Upper lobe of right lung (tissue), 1 donor: Measurements from ENCODE around the gene PCSK1. TPM values are rescaled to one million over a fixed set of nuclear protein-coding genes. Genes with fewer than 3 reads are reported as not detected.

Experiments
- ATAC-seq: fragments of 200-7000 bp; cut with Tn5 transposase; one replicate; pipeline ENCODE4 v1.9.1; 2020; ENCODE audit warnings: mild to moderate bottlenecking, moderate library complexity
- DNase-seq: peaks from one replicate; pipeline ENCODE4 v3.0.0-alpha.2; 2020
- H3K27ac ChIP-seq: fragments of 200-600 bp; one replicate; pipeline ENCODE4 v1.8.0; 2022
- H3K27me3 ChIP-seq: fragments of 200-600 bp; one replicate; pipeline ENCODE4 v1.8.0; 2022; ENCODE audit warnings: mild to moderate bottlenecking
- H3K36me3 ChIP-seq: fragments of 200-600 bp; one replicate; pipeline ENCODE4 v1.8.0; 2022
- H3K4me1 ChIP-seq: fragments of 200-600 bp; one replicate; pipeline ENCODE4 v1.8.0; 2022
- H3K4me3 ChIP-seq: fragments of 200-600 bp; one replicate; pipeline ENCODE4 v1.8.0; 2022; ENCODE audit warnings: mild to moderate bottlenecking
- H3K9me3 ChIP-seq: fragments of 200-600 bp; one replicate; pipeline ENCODE4 v1.8.0; 2022
- CTCF ChIP-seq: fragments of 200-600 bp; IDR thresholded peaks from one replicate; pipeline ENCODE4 v1.8.0; 2022; ENCODE audit warnings: antibody characterized with exemption
- intact Hi-C: fragments of 100-400 bp; cut with DNase I; formaldehyde crosslinking; loops from one replicate; pipeline ENCODE4 v1.11.0; 2022
- long read RNA-seq: library from polyadenylated mRNA; unstranded; transcript quantifications from one replicate; pipeline ENCODE4 v2.0.0, GENCODE V29; 2021
- total RNA-seq: library from RNA; stranded (reverse); fragmentation: NEBNext Ultra II Directional; extraction: Animal tissue kit (Norgen Biotek cat#: 25700); gene quantifications from one replicate; pipeline ENCODE4 v1.2.1, GENCODE V29; 2021
- donor health status: DM: no; HTN: yes; CAD: no; lungs with severe emphysema.

PCSK1 gene
- not detected for total RNA-seq
- long read RNA-seq: 0 reads

DNA sequence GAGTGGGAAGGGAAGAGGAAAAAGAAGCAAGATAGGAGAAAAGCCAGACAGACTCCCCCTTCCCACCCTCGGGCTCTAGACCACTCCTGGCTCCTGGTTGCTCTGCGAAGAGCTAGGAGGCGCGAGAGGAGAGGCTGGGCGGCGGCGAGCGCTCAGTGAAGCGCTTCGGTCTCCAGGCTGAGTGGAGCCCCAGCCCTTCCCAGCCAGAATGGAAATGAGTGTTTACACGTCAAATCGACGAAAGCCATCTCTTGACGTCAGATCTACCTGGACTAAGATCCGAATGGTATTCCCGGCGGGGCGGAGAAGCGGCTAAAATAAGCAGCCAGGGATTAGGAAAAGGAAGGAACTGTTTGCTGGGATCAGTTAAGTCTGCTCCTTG, at the start of gene PCSK1:
TSS of gene PCSK1 (minus strand) at position 183 of the 382 bp plus-strand sequence. CDS start 206 bp downstream, outside the sequence.
- no peaks in the 10 kb centered on the region for H3K9me3 ChIP-seq
- H3K4me1 ChIP-seq: peaks cover 14% of the 10 kb centered on the region
- intact Hi-C loops: no loop called here
- H3K27ac ChIP-seq: no peak within 1 kb of the TSS
- no peaks in the 10 kb centered on the region for H3K36me3 ChIP-seq
- peaks cover 57% of the 10 kb centered on the region for H3K27me3 ChIP-seq
- no peak for DNase-seq
- ATAC-seq: peak; percentile 13
- H3K4me3 ChIP-seq: no peak within 1 kb of the TSS
- no peak for TF ChIP-seq CTCF

- DNase-seq (no peak), ATAC-seq (no peak)
- H3K4me1 ChIP-seq: no peaks in the 10 kb centered on the region
- no peaks in the 10 kb centered on the region for H3K27me3 ChIP-seq
- H3K27ac ChIP-seq: no peak overlapping the region
- H3K9me3 ChIP-seq: no peaks in the 10 kb centered on the region
- intact Hi-C loops: no loop called here
- no peaks in the 10 kb centered on the region for H3K36me3 ChIP-seq
- TF ChIP-seq CTCF: no peak
- no peak overlapping the region for H3K4me3 ChIP-seq
Observed at GRCh38 chr5:96481867-96482266, 48.8 kb upstream of the PCSK1 start.

DNA sequence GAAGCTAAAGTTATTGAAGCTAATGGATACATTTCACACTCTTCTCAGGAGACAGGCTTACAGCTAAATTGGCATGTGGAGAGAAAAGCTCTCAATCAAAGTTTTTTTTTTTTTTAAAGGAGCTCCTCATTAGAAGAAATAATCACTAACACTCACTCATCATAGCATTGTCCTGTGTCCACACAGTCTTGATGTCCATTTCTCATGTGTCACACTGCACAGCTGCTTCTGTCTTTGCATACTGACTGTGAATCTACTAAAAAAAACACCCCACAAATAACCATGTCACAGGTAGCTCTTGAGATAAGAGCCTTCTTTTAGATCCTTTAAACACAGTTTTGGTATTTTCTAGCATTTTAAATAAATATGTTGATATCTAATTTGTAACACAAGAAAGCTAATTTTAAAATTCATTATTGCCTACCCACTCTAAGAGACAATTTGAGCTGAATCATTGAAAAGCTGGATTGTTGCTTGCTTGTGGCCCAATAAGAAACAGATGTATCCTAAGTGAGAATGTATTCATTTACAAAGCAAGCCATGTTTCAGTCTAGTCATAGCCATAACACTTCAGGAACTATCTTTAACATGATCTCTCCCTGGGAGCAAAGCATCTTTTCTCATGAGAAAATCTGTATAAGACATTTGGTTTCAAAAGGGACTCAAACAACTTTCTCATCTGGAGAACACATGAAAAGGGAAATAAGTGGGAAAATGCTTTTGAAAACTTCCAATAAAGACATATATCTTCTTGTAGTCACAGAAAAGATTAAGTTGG, 48.1 kb upstream of the PCSK1 start:
- ATAC-seq (no peak), DNase-seq (no peak)
- Histone ChIP-seq H3K36me3 (no peaks in the 10 kb centered on the region), H3K4me1 (no peaks in the 10 kb centered on the region), H3K27ac (no peak overlapping the region), H3K9me3 (no peaks in the 10 kb centered on the region), H3K27me3 (no peaks in the 10 kb centered on the region), H3K4me3 (no peak overlapping the region)
- no peak for TF ChIP-seq CTCF
- intact Hi-C loops: no loop called here

GRCh38 chr5:96478983-96479382, 45.9 kb upstream of the PCSK1 start:
- Histone ChIP-seq H3K4me3 (no peak overlapping the region), H3K9me3 (no peaks in the 10 kb centered on the region), H3K36me3 (no peaks in the 10 kb centered on the region), H3K27me3 (no peaks in the 10 kb centered on the region), H3K4me1 (no peaks in the 10 kb centered on the region), H3K27ac (no peak overlapping the region)
- DNase-seq (no peak), ATAC-seq (no peak)
- intact Hi-C loops: no loop called here
- no peak for TF ChIP-seq CTCF

DNA sequence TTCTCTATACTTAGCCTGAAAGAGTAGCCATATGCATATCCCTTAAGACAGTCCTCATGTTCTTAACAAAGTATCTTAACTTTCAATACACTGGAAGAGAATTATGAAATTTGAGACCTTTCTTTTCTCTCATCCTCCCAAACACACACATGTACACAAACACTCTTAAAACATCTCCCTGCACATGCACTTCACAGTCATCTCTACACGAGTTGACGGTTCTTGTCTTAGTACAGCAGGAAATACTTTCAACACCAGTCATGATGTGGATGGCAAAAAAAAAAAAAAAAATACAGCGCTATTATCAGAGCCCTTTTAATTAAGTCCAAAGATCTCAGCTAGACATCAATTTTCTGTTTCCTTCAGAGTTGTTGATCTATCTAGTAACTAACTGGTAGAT, 43.6 kb upstream of the PCSK1 start:
- DNase-seq (no peak), ATAC-seq (no peak)
- no peak for TF ChIP-seq CTCF
- Histone ChIP-seq H3K27me3 (no peaks in the 10 kb centered on the region), H3K36me3 (no peaks in the 10 kb centered on the region), H3K4me1 (no peaks in the 10 kb centered on the region), H3K4me3 (no peak overlapping the region), H3K27ac (no peak overlapping the region), H3K9me3 (no peaks in the 10 kb centered on the region)
- intact Hi-C loops: no loop called here
